HEK293 (cell line): ENCODE data around the gene GFOD1.

Experiments used
- CTCF ChIA-PET: fragments of 350-600 bp; formaldehyde crosslinking; extraction: SDS; loops from one replicate; lab custom pipeline; 2021; ENCODE audit warnings: antibody characterized with exemption; lab: Yijun Ruan, JAX
- POLR2A ChIA-PET: fragments of 300-600 bp; formaldehyde crosslinking; extraction: SDS; loops from one replicate; lab custom pipeline; 2020; ENCODE audit warnings: antibody characterized with exemption, inconsistent platforms; lab: Yijun Ruan, JAX
- H3K27ac ChIP-seq: fragments of 200-500 bp; sonication (Bioruptor generic); 2 replicates; pipeline ENCODE4 v1.5.1; 2014; ENCODE audit warnings: low read depth, low read length, control low read depth, inconsistent platforms; ENCODE audit errors: extremely low read depth
- H3K36me3 ChIP-seq, 2 experiments: fragments of 200-500 bp in 1 of 2; sonication (Bioruptor generic) in 1 of 2; 1 replicate in 1 of 2; 2 replicates in 1 of 2; pipeline ENCODE4 v1.5.1; 2014 to 2017; ENCODE audit warnings: inconsistent platforms in 2 of 2, low read length in 2 of 2; ENCODE audit not compliant: control insufficient read depth in 2 of 2, insufficient read depth in 1 of 2
- H3K4me1 ChIP-seq: fragments of 200-500 bp; sonication (Bioruptor generic); 2 replicates; pipeline ENCODE4 v1.5.1; 2014; ENCODE audit warnings: mild to moderate bottlenecking, low read length, inconsistent platforms; ENCODE audit not compliant: control insufficient read depth, insufficient read depth
- H3K4me3 ChIP-seq: 2 replicates; pipeline ENCODE4 v1.5.1; 2011; ENCODE audit warnings: low read depth, mild to moderate bottlenecking, control low read depth, low read length, moderate library complexity
- H3K9me3 ChIP-seq: fragments of 200-500 bp; sonication (Bioruptor generic); 2 replicates; pipeline ENCODE4 v1.5.1; 2014; ENCODE audit warnings: low read depth, low read length, inconsistent platforms; ENCODE audit not compliant: control insufficient read depth, insufficient read depth
- ATF2 ChIP-seq: fragments of 450-650 bp; formaldehyde crosslinking; IDR thresholded peaks from 2 replicates; pipeline ENCODE4 v1.5.1; 2016; ENCODE audit warnings: missing biosample characterization, missing genetic modification characterization, low read depth
- PRDM1 ChIP-seq: fragments of 450-650 bp; formaldehyde crosslinking; IDR thresholded peaks from 2 replicates; pipeline ENCODE4; 2016; ENCODE audit warnings: missing biosample characterization, missing genetic modification characterization
- REPIN1 ChIP-seq: fragments of 450-650 bp; formaldehyde crosslinking; IDR thresholded peaks from 2 replicates; pipeline ENCODE4 v1.5.1; 2017; ENCODE audit warnings: missing biosample characterization, missing genetic modification characterization, low read depth
- SP2 ChIP-seq: fragments of 450-650 bp; formaldehyde crosslinking; IDR thresholded peaks from 2 replicates; pipeline ENCODE4 v1.5.1; 2016; ENCODE audit warnings: missing biosample characterization, missing genetic modification characterization
- TRIM28 ChIP-seq: IDR thresholded peaks from 2 replicates; pipeline ENCODE4 v1.6.1; 2011; ENCODE audit warnings: low read length, control low read depth, borderline replicate concordance
- ZBTB6 ChIP-seq: fragments of 450-650 bp; formaldehyde crosslinking; IDR thresholded peaks from 2 replicates; pipeline ENCODE4 v1.5.1; 2017; ENCODE audit warnings: missing biosample characterization, missing genetic modification characterization
- ZBTB7A ChIP-seq: fragments of 450-650 bp; formaldehyde crosslinking; IDR thresholded peaks from 2 replicates; pipeline ENCODE4 v1.5.1; 2016; ENCODE audit warnings: low read depth, missing biosample characterization, missing genetic modification characterization
- ZNF157 ChIP-seq: fragments of 450-650 bp; formaldehyde crosslinking; IDR thresholded peaks from 2 replicates; pipeline ENCODE4 v1.5.1; 2016; ENCODE audit warnings: missing biosample characterization, missing genetic modification characterization
- ZNF335 ChIP-seq: fragments of 450-650 bp; formaldehyde crosslinking; conservative IDR thresholded peaks from 2 replicates; pipeline ENCODE4 v1.5.1; 2016; ENCODE audit warnings: missing biosample characterization, missing genetic modification characterization
- ZNF37A ChIP-seq: fragments of 450-650 bp; IDR thresholded peaks from 2 replicates; pipeline ENCODE4 v1.5.1; 2018; ENCODE audit warnings: missing biosample characterization, missing genetic modification characterization
- ZNF394 ChIP-seq: fragments of 450-650 bp; formaldehyde crosslinking; IDR thresholded peaks from 2 replicates; pipeline ENCODE4 v1.5.1; 2016; ENCODE audit warnings: missing biosample characterization, missing genetic modification characterization, mild to moderate bottlenecking, moderate library complexity, borderline replicate concordance
- ZNF488 ChIP-seq: fragments of 450-650 bp; formaldehyde crosslinking; IDR thresholded peaks from 2 replicates; pipeline ENCODE4 v1.5.1; 2016; ENCODE audit warnings: missing biosample characterization, missing genetic modification characterization
- ZNF518A ChIP-seq: fragments of 450-650 bp; formaldehyde crosslinking; conservative IDR thresholded peaks from 2 replicates; pipeline ENCODE4 v1.5.1; 2016; ENCODE audit warnings: low read depth, missing biosample characterization, missing genetic modification characterization
- ZNF521 ChIP-seq: fragments of 450-650 bp; formaldehyde crosslinking; IDR thresholded peaks from 2 replicates; pipeline ENCODE4 v1.5.1; 2017; ENCODE audit warnings: missing biosample characterization, mild to moderate bottlenecking, missing genetic modification characterization
- ZNF621 ChIP-seq: fragments of 450-650 bp; formaldehyde crosslinking; IDR thresholded peaks from 2 replicates; pipeline ENCODE4 v1.5.1; 2017; ENCODE audit warnings: missing biosample characterization, missing genetic modification characterization
- ZNF660 ChIP-seq: fragments of 450-650 bp; IDR thresholded peaks from 2 replicates; pipeline ENCODE4 v1.5.1; 2018; ENCODE audit warnings: missing biosample characterization, mild to moderate bottlenecking, missing genetic modification characterization
- ZNF768 ChIP-seq: fragments of 450-650 bp; formaldehyde crosslinking; IDR thresholded peaks from 2 replicates; pipeline ENCODE4 v1.5.1; 2018; ENCODE audit warnings: missing biosample characterization, mild to moderate bottlenecking, missing genetic modification characterization
- ZNF830 ChIP-seq: fragments of 450-650 bp; IDR thresholded peaks from 2 replicates; pipeline ENCODE4 v1.5.0; 2018; ENCODE audit warnings: missing biosample characterization, missing genetic modification characterization, low read depth, mild to moderate bottlenecking, moderate library complexity
- ZXDB ChIP-seq: fragments of 450-650 bp; formaldehyde crosslinking; IDR thresholded peaks from 2 replicates; pipeline ENCODE4 v1.5.1; 2016; ENCODE audit warnings: missing biosample characterization, missing genetic modification characterization

Gene GFOD1

GRCh38 chr6:13318821-13319220 is 168.6 kb downstream of the GFOD1 start:
- no peaks in the 10 kb centered on the region for H3K4me1 ChIP-seq
- no peak for TF ChIP-seq ZBTB6
- no peak for TF ChIP-seq ZNF660 (tag by site-specific recombination)
- TF ChIP-seq SP2 (tag by site-specific recombination), result no peak
- no peak for TF ChIP-seq ZNF768
- no peak for TF ChIP-seq ZNF394 (tag by site-specific recombination)
- no peak for TF ChIP-seq ZNF488 (tag by site-specific recombination)
- no peak for TF ChIP-seq ATF2 (tag by site-specific recombination)
- TF ChIP-seq ZNF37A (tag by site-specific recombination), result no peak
- no peak for TF ChIP-seq REPIN1 (tag by site-specific recombination)
- no peak for TF ChIP-seq ZXDB (tag by site-specific recombination)
- TF ChIP-seq PRDM1, result no peak
- no peak for TF ChIP-seq ZNF830
- no peak for TF ChIP-seq ZNF157 (tag by site-specific recombination)
- no peak for TF ChIP-seq ZNF521
- TF ChIP-seq ZNF335 (tag by site-specific recombination), result no peak
- TF ChIP-seq ZNF621 (tag by site-specific recombination), result no peak
- no peak for TF ChIP-seq TRIM28
- no peak for TF ChIP-seq ZBTB7A
- TF ChIP-seq, all 188 proteins: peak for 0
- ChIA-PET CTCF (interaction anchor here (1.4 kb wide), 1 partner anchor 8 kb away, joined by 4 read pairs; no protein-coding TSS in a partner anchor), POLR2A (no interaction called here)
- H3K27ac ChIP-seq, result no peak overlapping the region
- H3K36me3 ChIP-seq, result peaks cover 38 to 93% of the 10 kb centered on the region in 2 experiments
- H3K9me3 ChIP-seq, result no peaks in the 10 kb centered on the region
- no peak overlapping the region for H3K4me3 ChIP-seq

- no peaks in the 10 kb centered on the region for H3K9me3 ChIP-seq
- ChIA-PET CTCF (no interaction called here), POLR2A (no interaction called here)
- H3K27ac ChIP-seq, result no peak overlapping the region
- TF ChIP-seq ZNF518A (tag by site-specific recombination), result no peak
- no peak overlapping the region for H3K4me3 ChIP-seq
- no peaks in the 10 kb centered on the region for H3K4me1 ChIP-seq
- H3K36me3 ChIP-seq, result peaks cover 46 to 89% of the 10 kb centered on the region in 2 experiments
Observed at GRCh38 chr6:13315896-13316295, 171.5 kb downstream of the GFOD1 start.
